HG03571 (cell line): ENCODE measurements around the gene SYT11.
"Not testable (repeated sequence)": the region's sequence is repeated elsewhere in the genome, so short reads cannot be mapped to it uniquely, and the experiment has no call there.

ENCODE experiments used
- ATAC-seq: cut with Tn5 transposase; IDR thresholded peaks from one replicate; pipeline ENCODE4 v1.9.1; 2021; ENCODE audit not compliant: unreplicated experiment

The SYT11 gene

DNA sequence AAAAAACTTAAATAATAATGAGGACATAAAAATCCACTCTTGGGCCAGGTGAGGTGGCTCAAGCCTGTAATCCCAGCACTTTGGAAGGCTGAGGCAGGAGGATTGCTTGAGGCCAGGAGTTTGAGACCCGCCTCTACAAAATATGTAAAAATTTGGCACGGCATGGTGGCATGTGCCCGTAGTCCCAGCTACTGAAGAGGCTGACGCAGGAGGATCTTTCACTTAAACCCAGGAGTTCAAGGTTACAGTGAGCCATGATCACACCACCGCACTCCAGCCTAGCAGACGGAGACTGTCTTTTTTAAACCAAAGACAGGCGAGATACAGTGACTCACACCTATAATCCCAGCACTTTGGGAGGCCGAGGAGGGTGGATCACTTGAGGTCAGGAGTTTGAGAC lies 37.1 kb downstream of the SYT11 start:
- ATAC-seq = not testable (repeated sequence)

DNA sequence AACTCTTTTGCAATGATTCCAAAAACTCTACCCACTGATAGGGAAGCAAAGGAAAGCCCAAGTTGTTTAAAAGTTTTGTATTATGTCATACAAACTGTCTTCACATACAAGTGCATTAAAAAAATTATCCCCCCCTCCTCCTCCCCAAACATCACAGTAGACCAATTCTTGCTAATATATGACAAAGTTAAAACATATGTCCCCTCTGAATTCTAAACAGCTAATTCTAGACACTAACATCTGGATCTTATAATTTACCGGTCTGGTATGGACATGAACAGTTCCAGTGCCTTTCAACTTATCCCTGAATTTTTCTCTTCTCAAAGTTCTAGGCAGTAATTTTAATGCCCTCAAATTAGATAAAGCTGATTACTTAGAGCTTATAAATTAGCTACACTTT lies 38.4 kb downstream of the SYT11 start:
- ATAC-seq = no peak

DNA sequence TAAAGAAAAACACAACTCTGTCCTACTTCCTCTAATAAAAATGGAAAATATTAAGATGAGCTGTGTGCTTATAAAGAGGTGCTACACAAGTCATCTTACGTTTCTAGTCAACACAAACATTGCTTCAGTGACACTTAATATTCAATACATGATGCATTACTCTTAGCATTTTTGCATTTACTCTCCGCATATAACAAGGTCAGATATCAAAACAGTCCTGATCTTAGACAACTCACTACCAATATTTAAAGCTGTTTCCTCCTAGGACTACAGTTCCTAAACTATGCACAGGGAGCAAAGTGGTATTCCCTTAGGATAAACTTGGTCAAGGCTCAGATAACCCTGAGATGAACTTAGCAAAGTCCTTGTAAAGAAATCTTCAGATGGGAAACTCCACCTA lies 39.5 kb downstream of the SYT11 start:
- ATAC-seq = no peak

DNA sequence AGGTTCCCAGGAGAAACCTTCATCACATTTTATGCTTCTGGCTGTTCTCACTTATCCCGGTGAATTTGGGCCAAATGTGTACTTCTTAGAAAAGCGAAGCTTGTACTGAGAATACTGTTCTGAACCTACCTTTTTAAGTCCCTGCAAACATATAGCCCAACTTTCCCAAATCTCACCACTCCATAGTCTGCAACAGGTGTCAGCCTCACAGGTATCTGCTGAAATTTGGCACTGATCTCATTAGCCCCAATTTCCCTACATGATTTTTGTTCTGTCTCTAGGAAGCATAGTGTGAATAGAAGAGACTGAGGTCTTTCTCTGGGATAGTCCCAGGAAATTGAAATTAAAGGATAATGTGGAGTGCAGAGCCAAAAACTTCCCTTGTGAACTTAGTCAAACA lies 40.3 kb downstream of the SYT11 start:
- ATAC-seq = no peak

DNA sequence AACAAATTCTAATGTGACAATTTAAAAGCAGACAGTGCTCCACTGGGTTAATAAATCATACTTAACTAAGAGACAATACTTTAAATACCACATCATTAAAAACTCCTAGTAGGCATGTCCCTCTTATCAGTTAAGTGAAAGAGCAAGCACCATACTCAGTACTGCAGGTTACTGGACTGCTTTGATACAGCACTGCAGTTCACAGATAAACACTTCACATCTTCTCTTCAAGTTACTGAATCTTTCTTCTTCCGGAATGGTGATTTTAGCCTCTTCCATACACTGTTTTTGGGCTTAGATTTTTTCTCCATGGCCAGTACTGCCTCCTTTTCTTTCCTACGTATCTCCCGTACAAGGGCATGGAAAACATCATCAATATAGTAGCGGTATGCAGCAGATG lies 40.8 kb downstream of the SYT11 start:
- ATAC-seq = no peak

DNA sequence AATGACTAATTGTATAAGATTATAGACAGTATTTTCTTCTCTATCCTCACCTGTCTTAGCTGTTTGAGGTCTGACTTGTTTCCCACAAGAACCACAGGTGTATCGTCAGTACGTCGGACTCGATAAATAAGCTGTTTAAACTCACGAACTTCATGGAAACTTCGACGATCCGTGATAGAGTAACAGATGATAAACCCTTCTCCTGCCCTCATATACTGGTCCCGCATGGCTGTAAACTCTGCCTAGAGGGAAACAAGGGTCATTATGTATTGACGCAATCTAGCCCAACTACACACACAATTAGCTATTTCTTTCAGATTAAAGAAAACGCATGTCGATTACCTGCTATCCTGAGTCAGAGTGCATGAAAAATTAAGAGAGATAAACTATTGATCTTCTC lies 44.9 kb downstream of the SYT11 start:
- no peak for ATAC-seq

DNA sequence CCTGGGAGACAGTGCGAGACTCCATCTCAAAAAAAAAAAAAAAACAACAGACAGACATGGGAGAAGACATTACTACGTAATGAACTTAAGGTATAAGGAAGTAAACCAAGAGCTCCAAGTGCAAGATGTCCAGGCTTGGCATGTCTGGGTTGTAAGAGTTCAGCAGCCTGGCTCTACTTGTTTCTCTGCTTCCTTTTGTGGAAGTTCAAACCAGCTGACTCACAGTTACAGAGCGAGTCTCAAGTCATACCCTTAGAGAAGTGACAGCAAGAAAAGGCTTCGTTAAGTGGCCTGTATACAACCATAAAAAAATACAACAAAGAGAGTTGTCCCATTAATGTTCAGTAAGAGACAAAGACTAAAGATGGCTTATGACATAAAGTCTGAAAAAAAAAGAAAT lies 50.5 kb downstream of the SYT11 start:
- ATAC-seq = no peak

DNA sequence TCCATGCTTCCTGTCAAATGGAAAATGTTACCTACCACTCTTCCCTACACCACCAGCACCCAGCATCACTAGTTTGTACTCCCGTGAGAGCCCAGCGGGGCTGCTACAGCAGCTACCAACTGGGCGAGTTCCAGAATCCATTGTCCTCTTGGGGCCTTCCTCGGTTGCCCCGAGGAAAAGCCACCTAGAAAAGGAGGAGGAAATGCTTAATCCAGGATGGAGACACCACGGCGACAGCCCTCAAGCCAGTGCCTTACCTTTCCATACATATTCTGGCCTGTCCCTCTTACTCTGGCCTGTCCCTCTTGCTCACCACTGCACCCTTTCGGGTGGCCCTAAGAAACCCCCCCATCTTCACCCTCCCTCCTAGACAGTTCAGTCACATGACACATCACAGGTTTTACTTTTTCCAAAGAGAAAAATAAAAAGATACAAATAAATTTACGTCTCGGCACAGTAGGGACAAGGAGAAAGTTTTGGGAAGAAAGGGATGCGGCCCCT lies 51.3 kb downstream of the SYT11 start:
- no peak for ATAC-seq

DNA sequence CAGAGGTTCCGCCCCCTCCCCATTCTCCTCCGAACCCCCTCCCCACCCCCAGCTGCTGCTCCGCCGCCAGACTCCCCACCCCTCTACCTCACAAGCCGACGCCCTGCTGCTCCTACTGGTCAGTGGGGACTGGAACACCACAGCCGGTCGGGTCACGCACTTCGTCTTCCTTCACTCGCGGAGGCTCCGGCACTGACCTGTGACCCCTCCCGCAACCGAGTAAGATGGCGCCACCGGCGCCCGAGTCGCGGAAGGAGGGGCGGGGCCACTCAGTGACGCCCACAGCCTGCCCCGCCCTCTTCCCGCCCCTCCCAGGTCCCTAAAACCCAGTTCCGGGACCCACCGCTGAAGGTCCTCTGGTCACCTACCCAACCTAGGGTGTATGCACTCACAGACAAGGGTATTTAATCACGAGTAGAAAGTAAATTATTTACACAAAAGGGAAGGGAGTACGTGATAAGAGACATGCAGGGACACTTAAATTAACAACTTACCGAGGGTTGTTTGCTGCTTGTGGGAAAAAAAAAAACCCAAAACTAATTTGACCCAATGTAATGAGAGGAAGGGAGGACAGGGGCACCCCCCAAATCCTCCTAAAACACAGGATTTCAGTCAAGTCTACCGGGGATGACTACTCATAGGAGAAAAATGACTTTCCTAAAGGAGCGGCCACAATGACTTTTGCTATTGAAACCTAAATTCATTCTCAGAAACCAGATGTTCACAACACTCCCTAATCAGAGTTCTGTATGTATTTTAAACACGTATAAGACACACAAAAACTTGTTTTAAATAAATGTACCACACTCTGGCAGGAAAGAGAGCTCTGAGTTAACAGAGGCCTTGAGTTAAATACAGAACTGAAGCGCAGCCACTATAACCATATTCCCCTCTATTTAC lies 52.0 kb downstream of the SYT11 start, which contains the start of gene RIT1:
Gene RIT1 (minus strand): TSS at position 194 of the 900 bp plus-strand sequence. CDS start 588 bp downstream, outside the sequence.
- ATAC-seq = peak; percentile 78

DNA sequence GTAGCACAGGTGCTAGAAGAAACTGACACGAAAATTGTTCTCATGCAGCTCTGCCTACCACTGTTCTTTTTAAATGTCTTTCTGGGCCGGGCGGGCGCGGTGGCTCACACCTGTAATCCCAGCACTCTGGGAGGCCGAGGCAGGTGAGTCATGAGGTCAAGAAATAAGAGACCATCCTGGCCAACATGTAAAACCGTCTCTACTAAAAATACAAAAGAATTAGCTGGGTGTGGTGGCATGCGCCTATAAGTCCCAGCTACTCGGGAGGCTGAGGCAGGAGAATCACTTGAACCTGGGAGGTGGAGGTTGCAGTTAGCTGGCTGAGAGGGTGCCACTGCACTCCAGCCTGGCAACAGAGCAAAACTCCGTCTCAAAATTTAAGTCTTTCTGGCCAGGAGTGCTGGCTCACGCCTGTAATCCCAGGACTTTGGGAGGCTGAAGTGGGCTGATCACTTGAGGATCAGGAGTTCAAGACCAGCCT lies 52.7 kb downstream of the SYT11 start:
- no peak for ATAC-seq

DNA sequence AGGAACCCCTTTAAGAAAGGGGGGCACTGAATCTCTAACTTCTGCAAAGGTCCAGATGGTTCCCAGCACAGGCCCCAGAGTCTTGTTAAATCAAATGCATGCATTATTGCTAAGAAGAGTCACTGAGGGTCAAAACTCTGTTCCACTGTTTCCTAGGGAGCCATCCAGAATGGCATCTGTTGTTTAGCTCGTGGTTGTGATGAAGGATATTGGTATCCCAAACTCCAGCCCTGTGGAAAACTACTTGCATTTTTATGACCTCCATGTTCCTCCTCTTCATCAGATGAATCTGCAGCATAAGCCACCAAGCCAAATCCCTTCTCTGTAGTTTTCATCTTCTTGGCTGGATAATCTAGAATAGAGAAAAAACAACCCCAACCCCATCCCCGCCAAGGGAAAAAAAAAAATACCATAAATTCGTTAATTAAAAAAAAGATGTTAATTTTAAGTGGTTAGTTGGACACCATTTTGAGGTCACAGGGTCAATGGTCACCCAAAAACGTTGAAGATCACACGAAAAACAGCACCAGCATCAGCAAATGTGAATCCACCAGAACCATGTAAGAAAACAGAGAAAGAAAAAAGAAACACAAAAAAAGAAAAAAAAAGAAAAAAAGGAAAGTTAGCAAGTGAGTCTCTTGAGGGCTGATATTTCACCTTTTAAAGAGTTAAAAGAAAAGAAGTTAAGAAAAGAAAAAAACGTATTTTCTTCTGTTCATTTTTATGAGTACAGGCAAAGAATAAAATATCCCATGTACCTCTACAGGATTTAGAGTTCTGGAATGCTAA lies 54.8 kb downstream of the SYT11 start:
- no peak for ATAC-seq

DNA sequence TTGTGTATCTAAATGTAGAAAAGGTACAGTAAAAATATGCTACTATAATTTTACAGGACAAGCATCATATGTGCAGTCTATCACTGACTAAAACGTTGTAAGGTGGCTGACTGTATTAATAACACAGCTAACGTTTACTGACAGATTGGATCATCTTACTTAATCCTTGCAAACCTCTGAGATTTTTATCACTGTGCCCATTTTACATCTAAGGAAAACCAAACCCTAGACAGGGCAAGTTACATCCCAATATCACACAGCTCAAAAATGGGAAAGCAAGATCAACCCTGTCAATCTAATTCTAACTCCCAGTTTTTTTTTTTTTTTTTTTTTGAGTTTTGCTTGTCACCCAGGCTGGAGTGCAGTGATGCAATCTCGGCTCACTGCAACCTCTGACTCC lies 59.3 kb downstream of the SYT11 start:
- no peak for ATAC-seq

DNA sequence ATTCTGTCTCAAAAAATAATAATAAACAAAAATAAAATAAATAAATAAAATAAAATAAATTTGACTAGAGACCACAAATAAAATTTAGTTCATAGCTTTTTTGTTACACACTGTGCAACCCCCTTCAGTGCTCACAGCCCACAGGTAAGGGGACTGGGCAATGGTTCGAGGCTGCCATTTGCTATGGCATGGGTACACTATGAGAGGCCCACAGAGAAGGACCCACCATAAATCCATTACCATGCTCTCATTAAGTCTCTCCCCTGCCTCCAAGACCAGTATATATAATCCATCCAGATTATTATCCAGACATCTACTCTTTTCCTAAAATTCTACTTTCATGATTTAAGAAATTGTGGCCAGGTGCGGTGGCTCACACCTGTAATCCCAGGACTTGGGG lies 60.4 kb downstream of the SYT11 start:
- no peak for ATAC-seq

DNA sequence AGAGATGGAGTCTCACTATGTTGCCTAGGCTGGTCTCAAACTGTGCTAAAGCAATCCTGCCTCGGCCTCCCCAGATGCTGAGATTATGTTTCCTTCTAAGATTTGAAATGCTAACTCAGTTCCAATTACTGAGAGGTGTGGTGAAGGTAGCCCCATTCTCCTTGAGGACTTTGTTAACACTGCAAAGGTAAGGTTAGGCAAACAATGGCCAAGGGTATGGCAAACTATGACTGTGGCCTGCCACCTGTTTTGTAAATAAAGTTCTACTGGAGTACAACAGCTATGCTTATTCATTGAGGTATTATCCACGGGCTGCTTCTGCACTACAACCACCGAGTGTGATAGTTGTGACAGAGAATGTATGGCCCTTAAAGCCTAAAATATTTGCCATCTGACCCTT lies 61.4 kb downstream of the SYT11 start:
- no peak for ATAC-seq

DNA sequence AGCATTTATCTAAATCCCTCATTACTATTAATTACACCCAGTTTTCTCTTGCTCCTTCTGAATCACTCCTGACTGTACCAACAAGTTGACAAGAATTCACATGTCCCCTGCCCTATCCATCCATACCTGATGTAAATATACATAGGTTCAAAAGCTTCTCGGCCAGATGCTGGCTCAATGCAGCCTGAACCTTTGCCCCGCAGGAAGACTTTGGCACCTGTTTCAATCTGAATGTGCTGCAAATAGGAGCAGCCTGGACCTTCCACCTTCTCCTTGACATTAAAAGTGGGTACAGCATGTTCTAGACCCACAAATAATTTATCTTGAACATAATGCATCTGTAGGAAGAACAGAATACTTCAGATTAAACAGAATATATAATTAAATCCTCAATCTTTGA lies 66.1 kb downstream of the SYT11 start:
- ATAC-seq = no peak

DNA sequence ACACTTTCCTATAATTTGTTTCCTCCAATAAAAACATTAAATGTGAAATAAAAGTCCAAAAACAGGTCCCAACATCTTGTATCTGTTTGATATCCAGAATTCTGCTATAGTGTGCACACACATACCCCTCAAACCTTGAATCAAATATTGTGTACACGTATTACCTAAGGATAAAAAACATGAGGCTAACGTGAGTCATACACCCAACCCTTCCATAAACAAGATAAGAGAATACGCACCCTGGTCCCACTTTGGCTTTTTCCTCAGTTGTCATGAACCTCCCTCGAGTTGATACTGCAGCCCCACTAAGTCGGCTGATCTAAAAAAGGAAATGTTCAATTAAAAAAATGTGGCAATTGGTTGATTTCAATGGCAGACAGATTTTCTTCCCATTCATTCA lies 69.7 kb downstream of the SYT11 start:
- ATAC-seq = no peak

DNA sequence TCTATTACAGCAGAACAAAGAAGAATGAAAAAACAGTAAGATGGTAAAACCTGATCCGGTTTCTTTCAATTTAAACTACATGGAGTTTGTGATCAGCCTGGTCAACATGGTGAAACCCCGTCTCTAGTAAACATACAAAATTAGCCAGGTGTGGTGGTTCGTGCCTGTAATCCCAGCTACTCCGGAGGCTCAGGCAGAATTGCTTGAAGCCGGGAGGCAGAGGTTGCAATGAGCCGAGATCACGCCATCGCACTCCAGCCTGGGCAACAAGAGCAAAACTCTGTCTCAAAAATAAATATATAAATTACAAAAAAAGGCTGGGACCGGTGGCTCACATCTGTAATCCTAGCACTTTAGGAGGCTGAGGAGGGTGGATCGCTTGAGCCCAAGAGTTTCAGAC lies 71.4 kb downstream of the SYT11 start:
- not testable (repeated sequence) for ATAC-seq

DNA sequence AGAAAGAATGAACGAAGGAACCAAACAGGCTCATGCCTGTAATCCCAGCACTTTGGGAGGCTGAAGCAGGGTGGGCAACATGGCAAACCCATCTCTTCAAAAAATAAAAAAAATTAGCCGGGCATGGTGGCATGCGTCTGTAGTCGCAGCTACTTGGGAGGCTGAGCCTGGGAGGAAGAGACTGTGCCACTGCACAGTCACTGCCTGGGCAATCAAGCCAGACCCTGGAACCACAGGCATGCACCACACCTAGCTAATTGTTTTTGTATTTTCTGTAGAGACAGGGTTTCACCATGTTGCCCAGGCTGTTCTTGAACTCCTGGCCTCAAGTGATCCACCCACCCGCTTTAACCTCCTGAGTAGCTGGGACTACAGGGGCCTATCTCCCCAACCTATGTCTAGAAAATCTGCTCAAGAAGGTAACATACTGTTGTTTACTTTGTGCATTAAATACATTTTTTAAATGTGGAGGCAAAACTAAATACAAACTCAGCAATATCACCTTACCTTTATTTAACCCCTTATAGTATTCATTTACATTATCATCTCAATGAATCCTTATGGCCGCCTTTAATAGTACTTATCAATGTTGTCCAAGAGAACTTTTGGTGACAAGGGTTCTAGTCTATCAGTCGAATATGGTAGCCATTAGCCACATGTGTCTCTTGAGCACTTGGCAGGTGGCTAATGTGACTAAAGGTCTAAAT lies 72.1 kb downstream of the SYT11 start:
- no peak for ATAC-seq

DNA sequence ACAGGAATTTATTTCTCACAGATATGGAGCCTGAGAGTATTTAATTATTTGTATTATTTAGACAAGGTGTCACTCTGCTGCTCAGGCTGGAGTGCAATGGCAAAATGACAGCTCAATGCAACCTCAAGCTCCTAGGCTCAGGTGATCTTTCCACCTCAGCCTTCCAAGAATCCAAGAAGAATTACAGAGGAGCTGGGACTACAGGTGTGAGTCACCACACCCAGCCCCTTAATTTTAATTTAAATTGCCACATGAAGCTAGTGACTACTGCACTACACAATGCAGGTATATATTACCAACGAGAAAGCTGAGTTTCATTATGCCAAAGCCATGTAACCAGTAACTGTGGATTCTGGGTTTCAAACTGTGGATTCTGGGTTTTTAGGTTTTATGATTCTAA lies 72.7 kb downstream of the SYT11 start:
- ATAC-seq = no peak

DNA sequence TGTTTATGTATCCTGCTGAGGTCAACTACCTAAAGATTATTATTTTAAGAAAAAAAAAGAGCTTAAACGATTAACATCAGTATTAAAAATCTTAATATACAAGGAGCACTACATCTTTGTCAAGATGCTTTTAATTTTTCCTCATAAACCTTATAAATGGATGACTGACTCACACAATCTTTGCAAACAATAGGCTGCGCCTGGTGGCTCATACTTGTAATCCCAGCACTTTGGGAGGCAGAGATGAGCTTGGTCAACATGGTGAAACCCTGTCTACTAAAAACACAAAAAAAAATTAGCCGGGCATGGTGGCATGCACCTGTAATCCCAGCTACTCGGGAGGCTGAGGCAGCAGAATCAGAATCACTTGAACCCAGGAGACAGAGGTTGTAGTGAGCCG lies 73.1 kb downstream of the SYT11 start:
- ATAC-seq = no peak

DNA sequence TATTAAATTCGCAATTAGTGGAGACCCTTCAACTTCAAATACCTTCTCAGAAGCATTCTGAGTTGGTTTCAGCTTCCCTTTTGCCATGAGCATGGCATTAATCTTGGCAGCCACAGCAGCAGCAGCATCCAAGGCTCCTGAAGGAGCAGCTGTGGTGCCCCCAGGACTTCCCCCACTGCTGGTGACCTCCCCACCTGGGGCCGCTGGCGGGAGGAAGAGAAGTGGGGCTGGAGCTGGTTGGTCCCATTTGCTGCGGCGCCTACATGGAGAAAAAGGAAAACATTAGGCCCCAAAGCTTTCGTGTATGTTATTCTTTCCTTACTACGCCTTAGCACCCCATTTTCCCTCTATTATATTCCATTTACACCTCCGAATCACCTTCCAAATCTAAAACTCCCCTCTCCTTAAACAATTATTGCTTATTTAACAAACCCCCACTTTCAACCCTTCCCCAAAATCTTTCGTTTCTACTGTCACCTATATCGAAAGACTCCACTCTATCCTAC lies 74.3 kb downstream of the SYT11 start:
- no peak for ATAC-seq
